ENCODE data around the gene MC5R.

The MC5R gene

DNA sequence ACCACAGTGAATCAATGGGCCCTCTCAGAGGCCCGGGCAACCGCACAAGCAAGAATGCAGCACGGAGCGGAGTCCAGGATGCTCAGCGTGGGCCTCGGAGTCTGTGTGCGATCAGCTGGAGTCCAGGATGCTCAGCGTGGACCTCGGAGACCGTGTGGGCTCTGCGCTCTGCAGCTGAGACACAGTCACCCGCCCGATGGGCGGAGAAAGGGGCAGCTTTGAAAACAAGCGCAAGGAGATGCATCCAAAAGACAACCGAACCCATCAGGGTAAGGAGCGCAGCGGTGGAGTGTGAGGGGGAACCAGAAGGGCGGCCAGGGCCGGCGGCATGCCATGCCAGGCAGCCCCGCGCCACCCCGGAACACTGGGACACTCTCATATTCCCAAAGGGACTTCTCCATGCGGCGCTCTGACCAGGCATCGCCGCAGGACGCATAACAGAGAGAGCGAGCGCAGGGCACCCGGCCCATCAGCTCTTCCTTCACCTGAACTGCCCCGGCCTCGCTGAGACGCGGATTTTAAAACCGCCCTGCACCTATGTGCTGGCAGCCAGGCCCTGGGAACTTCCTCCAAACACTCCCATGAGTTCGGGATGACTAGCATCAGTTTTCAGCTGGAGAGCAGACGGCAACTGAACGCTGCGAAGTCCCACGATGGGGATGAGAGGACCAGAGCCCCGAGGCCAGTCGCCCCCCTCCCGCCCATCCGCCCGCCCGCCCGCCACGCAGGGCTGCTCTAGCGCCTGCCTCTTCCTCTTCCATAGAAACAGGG is 44.7 kb downstream of the MC5R start:
- Mint-ChIP-seq H3K9me3 (peaks cover 8% of the 10 kb centered on the region), H3K27ac (no peak overlapping the region), H3K27me3 (ENCODE audit: low read depth, poor library complexity) (peaks cover 71% of the 10 kb centered on the region), H3K4me3 (peak overlapping the region; percentile 74), H3K4me1 (peaks cover 6% of the 10 kb centered on the region), H3K36me3 (ENCODE audit: low read depth) (no peaks in the 10 kb centered on the region)
- DNase-seq = peak; percentile 23
- TF ChIP-seq, protein P1, sequence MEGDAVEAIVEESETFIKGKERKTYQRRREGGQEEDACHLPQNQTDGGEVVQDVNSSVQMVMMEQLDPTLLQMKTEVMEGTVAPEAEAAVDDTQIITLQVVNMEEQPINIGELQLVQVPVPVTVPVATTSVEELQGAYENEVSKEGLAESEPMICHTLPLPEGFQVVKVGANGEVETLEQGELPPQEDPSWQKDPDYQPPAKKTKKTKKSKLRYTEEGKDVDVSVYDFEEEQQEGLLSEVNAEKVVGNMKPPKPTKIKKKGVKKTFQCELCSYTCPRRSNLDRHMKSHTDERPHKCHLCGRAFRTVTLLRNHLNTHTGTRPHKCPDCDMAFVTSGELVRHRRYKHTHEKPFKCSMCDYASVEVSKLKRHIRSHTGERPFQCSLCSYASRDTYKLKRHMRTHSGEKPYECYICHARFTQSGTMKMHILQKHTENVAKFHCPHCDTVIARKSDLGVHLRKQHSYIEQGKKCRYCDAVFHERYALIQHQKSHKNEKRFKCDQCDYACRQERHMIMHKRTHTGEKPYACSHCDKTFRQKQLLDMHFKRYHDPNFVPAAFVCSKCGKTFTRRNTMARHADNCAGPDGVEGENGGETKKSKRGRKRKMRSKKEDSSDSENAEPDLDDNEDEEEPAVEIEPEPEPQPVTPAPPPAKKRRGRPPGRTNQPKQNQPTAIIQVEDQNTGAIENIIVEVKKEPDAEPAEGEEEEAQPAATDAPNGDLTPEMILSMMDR (IDR thresholded peaks at IDR 0.05) = no peak

DNA sequence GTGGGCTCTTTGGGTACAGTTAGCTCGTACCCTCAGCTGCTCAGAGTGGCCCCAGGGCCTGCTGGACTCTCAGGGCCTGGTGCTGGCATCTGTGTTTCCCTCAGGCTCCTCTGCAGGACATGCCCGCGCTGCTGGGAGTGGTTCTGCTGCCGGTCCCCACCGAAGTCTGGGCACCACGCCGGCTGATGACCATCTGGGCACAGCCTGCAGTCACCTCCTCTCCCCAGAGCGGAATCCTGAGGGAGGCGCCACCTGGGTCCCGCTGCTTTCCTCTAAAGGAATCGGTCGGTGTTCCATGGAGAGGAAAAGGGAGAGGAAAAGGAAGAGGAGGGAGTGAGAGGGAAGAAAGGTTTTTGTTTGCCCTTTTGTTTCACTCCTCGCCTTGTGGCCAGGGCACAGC is 47.8 kb downstream of the MC5R start:
- peaks cover under 1% of the 10 kb centered on the region for H3K9me3 Mint-ChIP-seq
- H3K27ac Mint-ChIP-seq = no peak overlapping the region
- H3K4me1 Mint-ChIP-seq = peaks cover 6% of the 10 kb centered on the region
- TF ChIP-seq, protein P1 (IDR thresholded peaks at IDR 0.05) = no peak
- no peak for DNase-seq
- H3K27me3 Mint-ChIP-seq (ENCODE audit: low read depth, poor library complexity) = peaks cover 68% of the 10 kb centered on the region
- no peaks in the 10 kb centered on the region for H3K36me3 Mint-ChIP-seq (ENCODE audit: low read depth)
- no peak overlapping the region for H3K4me3 Mint-ChIP-seq

DNA sequence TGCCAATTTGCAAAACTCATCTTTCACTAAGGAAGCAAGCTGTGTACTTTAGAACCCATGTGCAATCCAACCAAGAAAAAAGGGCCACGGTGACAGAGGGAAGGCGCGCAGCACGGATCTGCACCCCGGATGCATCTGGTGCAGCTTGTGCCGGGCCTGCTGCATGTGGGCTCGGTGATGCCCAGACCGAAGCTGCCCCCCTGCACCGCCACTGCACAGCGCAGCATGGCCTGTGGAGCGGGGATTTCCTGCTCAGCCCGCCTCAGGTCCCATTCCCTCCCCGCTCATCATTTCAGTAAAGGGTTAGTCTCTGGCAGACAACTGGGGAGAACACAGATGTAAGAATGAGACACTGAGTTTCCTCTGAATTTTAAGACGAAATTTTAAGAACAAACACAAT is 48.4 kb downstream of the MC5R start:
- no peak overlapping the region for H3K27ac Mint-ChIP-seq

DNA sequence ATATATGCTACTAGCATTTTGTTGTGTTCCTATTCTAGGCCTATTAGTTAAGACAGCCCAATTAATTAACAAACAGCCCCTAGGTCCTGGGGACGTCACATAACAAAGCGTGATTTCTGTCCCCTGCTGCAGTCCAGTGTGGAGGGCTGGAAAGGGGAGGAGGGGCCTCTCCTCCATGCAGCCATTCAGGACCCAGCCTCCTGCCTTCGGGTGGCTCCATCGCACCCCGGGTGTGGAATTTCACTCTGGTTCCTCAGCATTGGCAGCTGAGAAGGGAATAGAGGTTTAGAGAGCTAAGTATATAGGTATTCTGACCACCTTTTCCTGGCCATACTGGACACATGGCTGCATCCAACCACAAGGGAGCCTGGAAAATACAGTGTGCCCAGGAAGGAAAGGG is 49.0 kb downstream of the MC5R start:
- H3K9me3 Mint-ChIP-seq = no peaks in the 10 kb centered on the region
- H3K4me3 Mint-ChIP-seq = no peak overlapping the region
- TF ChIP-seq, protein P1 (IDR thresholded peaks at IDR 0.05) = no peak
- no peaks in the 10 kb centered on the region for H3K36me3 Mint-ChIP-seq (ENCODE audit: low read depth)
- H3K27ac Mint-ChIP-seq = no peak overlapping the region
- H3K4me1 Mint-ChIP-seq = peaks cover 6% of the 10 kb centered on the region
- DNase-seq = no peak
- H3K27me3 Mint-ChIP-seq (ENCODE audit: low read depth, poor library complexity) = peaks cover 56% of the 10 kb centered on the region

More for the DNA sequence above, 48.4 kb downstream of the MC5R start:
- DNase-seq = no peak
- H3K36me3 Mint-ChIP-seq (ENCODE audit: low read depth) = no peaks in the 10 kb centered on the region
- H3K27me3 Mint-ChIP-seq (ENCODE audit: low read depth, poor library complexity) = peaks cover 61% of the 10 kb centered on the region
- peaks cover 6% of the 10 kb centered on the region for H3K4me1 Mint-ChIP-seq
- H3K4me3 Mint-ChIP-seq = no peak overlapping the region
- H3K9me3 Mint-ChIP-seq = no peaks in the 10 kb centered on the region
- TF ChIP-seq, protein P1 (IDR thresholded peaks at IDR 0.05) = no peak

DNA sequence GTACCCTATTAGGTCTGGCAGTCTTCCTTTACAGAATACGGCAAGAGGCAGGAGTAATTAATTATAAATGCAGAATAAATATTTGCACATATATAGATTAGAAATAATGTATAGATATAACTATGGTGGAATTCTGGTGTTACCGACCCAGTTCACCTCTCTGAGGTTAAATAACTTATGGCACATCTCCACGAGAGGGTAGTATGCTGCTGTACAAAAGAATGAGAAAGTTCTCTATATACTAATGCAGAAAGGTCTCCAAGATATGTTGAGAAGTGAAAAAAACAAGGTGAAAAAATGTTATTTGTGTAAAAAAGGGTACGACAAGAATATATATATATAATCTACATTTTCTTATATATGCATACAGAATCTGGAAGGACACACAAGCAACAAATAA is 50.6 kb downstream of the MC5R start:
- Mint-ChIP-seq H3K27ac (no peak overlapping the region), H3K4me3 (no peak overlapping the region), H3K4me1 (no peaks in the 10 kb centered on the region), H3K36me3 (ENCODE audit: low read depth) (no peaks in the 10 kb centered on the region), H3K27me3 (ENCODE audit: low read depth, poor library complexity) (peaks cover 39% of the 10 kb centered on the region), H3K9me3 (no peaks in the 10 kb centered on the region)
- TF ChIP-seq, protein P1 (IDR thresholded peaks at IDR 0.05) = no peak
- DNase-seq = no peak
